Hepatocyte (in vitro differentiated cells): ENCODE measurements around the gene FBXO10.

Experiments used
- EZH2 ChIP-seq: fragments of 200-600 bp; sonication (generic); IDR thresholded peaks from 2 replicates; pipeline ENCODE4 v1.6.1; 2016; ENCODE audit warnings: antibody characterized with exemption, mild to moderate bottlenecking, borderline replicate concordance
- EZH2phosphoT487 ChIP-seq: fragments of 200-600 bp; sonication (generic); IDR thresholded peaks from one replicate; pipeline ENCODE4 v1.6.1; 2018; ENCODE audit warnings: antibody characterized with exemption, mild to moderate bottlenecking, low read depth, moderate library complexity; ENCODE audit not compliant: unreplicated experiment, severe bottlenecking
- TF ChIP-seq, protein P1 (sequence below): fragments of 200-600 bp; sonication (generic); IDR thresholded peaks from 2 replicates; pipeline ENCODE4 v1.5.1; 2016; ENCODE audit warnings: antibody characterized with exemption, mild to moderate bottlenecking; ENCODE audit not compliant: poor library complexity

DNA sequence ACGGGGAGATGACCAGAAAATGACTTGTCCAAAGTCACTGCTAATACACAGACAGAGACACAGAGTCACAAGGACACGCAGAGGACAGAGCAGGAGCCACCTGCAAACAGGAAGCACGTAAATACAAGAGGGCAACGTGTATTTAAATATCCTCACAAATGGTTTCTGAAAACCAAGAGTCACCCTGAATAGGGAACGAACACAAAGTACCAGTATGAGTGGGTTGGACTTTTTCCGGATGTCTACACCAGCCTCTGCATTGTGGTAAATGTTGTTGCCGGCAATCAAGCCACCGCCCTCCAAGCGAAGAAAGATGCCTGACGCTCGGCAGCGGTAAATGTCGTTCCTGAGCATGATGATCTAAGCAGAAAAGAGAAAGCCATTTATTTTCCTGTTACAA is 44.5 kb downstream of the FBXO10 start:
- TF ChIP-seq, protein P1, sequence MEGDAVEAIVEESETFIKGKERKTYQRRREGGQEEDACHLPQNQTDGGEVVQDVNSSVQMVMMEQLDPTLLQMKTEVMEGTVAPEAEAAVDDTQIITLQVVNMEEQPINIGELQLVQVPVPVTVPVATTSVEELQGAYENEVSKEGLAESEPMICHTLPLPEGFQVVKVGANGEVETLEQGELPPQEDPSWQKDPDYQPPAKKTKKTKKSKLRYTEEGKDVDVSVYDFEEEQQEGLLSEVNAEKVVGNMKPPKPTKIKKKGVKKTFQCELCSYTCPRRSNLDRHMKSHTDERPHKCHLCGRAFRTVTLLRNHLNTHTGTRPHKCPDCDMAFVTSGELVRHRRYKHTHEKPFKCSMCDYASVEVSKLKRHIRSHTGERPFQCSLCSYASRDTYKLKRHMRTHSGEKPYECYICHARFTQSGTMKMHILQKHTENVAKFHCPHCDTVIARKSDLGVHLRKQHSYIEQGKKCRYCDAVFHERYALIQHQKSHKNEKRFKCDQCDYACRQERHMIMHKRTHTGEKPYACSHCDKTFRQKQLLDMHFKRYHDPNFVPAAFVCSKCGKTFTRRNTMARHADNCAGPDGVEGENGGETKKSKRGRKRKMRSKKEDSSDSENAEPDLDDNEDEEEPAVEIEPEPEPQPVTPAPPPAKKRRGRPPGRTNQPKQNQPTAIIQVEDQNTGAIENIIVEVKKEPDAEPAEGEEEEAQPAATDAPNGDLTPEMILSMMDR, result no peak
- no peak for TF ChIP-seq EZH2
- TF ChIP-seq EZH2phosphoT487, result no peak
